ENCODE measurements around the gene NIM1K. TPM values are rescaled to one million over a fixed set of nuclear protein-coding genes. Genes with fewer than 3 reads are reported as not detected.

NIM1K gene
- total RNA-seq, 1 experiment from 2014 or later = 0.07 TPM

GRCh38 chr5:43227655-43228054 is 35.6 kb downstream of the NIM1K start:
- H3K27me3 Mint-ChIP-seq (ENCODE audit: low read depth) = no peaks in the 10 kb centered on the region
- no peak overlapping the region for H3K27ac Mint-ChIP-seq
- no peak for DNase-seq (ENCODE audit: low spot score)
- ATAC-seq = peak; percentile 51
- H3K4me3 Mint-ChIP-seq = no peak overlapping the region
- no peak for TF ChIP-seq STAT6 (CRISPR knock-in tag; conservative IDR thresholded peaks at IDR 0.05; ENCODE audit: low read depth)
- peak; percentile 40 for TF ChIP-seq CTCF (IDR thresholded peaks at IDR 0.05)
- ChIA-PET POLR2A (no interaction called here), CTCF (interaction anchor here (0.7 kb wide), 1 partner anchor 51 kb away, joined by 3 read pairs; no protein-coding TSS in a partner anchor)
- no peaks in the 10 kb centered on the region for H3K9me3 Mint-ChIP-seq
- no peaks in the 10 kb centered on the region for H3K4me1 Mint-ChIP-seq
- no peaks in the 10 kb centered on the region for H3K36me3 Mint-ChIP-seq

- ChIA-PET POLR2A (interaction anchor here (0.6 kb wide), 1 partner anchor 212 kb away, joined by 3 read pairs; no protein-coding TSS in a partner anchor), CTCF (interaction anchor here (1.1 kb wide), 1 partner anchor 156 kb away, joined by 3 read pairs; no protein-coding TSS in a partner anchor)
- Mint-ChIP-seq H3K36me3 (no peaks in the 10 kb centered on the region), H3K27me3 (ENCODE audit: low read depth) (no peaks in the 10 kb centered on the region), H3K9me3 (no peaks in the 10 kb centered on the region), H3K27ac (no peak overlapping the region), H3K4me3 (no peak overlapping the region), H3K4me1 (no peaks in the 10 kb centered on the region)
- ATAC-seq (no peak), DNase-seq (ENCODE audit: low spot score) (no peak)
- TF ChIP-seq TEAD4 (CRISPR knock-in tag; IDR thresholded peaks at IDR 0.05) (no peak), ARID4B (CRISPR knock-in tag; IDR thresholded peaks at IDR 0.05; ENCODE audit: borderline replicate concordance) (no peak), IRF2 (CRISPR knock-in tag; IDR thresholded peaks at IDR 0.05; ENCODE audit: borderline replicate concordance, low read depth) (no peak), AR (CRISPR knock-in tag; IDR thresholded peaks at IDR 0.05) (no peak), MLX (CRISPR knock-in tag; IDR thresholded peaks at IDR 0.05) (no peak), ZMAT4 (CRISPR knock-in tag; IDR thresholded peaks at IDR 0.05) (no peak), ATF6 (CRISPR knock-in tag; IDR thresholded peaks at IDR 0.05) (no peak), MXD4 (CRISPR knock-in tag; IDR thresholded peaks at IDR 0.05; ENCODE audit: borderline replicate concordance) (no peak), SMAD3 (CRISPR knock-in tag; IDR thresholded peaks at IDR 0.05; ENCODE audit: borderline replicate concordance) (no peak), ZNF512 (CRISPR knock-in tag; IDR thresholded peaks at IDR 0.05; ENCODE audit: borderline replicate concordance) (no peak), ZNF138 (CRISPR knock-in tag; conservative IDR thresholded peaks at IDR 0.05) (no peak), RORB (CRISPR knock-in tag; IDR thresholded peaks at IDR 0.05) (no peak), PREB (CRISPR knock-in tag; IDR thresholded peaks at IDR 0.05; ENCODE audit: borderline replicate concordance) (no peak), CREB1 (CRISPR knock-in tag; IDR thresholded peaks at IDR 0.05) (no peak)
Observed at GRCh38 chr5:43230707-43231106, 38.7 kb downstream of the NIM1K start.
